ENCODE results near the gene RASSF5. TPM values are rescaled to one million over a fixed set of nuclear protein-coding genes. Genes with fewer than 3 reads are reported as not detected.

Gene RASSF5
- total RNA-seq, 1 experiment from 2014 or later: 0.75 TPM

DNA sequence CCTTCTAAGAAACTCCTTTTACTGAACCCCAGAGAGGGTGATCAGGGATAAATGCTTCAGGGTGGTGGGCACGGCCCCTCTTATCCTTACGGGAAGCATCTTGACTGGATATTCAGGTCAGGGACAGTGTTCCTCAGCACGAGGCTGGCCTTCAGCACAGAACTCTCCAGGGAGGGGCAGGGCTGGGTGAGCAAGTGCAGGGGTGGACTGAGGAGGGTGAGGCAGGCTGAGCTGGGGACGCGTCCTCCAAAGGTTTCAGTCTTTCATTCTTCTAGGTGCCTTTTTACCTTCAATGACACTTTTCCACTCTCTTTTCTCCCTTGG is 52.3 kb downstream of the RASSF5 start:
- Histone ChIP-seq H3K36me3 (ENCODE audit: insufficient read depth, low read length, poor library complexity, severe bottlenecking) (no peaks in the 10 kb centered on the region), H3K27me3 (replicated peaks; ENCODE audit: insufficient read depth, low read depth, low read length, poor library complexity) (no peaks in the 10 kb centered on the region), H3K9me3 (ENCODE audit: low read depth, low read length, poor library complexity, severe bottlenecking) (no peaks in the 10 kb centered on the region), H3K27ac (ENCODE audit: low read depth, low read length, poor library complexity, severe bottlenecking) (no peak overlapping the region), H3K4me1 (ENCODE audit: insufficient read depth, low read length, poor library complexity, severe bottlenecking) (peaks cover 3% of the 10 kb centered on the region), H3K4me3 (ENCODE audit: low read depth, low read length, poor library complexity, severe bottlenecking) (no peak overlapping the region)
- TF ChIP-seq, protein P1, sequence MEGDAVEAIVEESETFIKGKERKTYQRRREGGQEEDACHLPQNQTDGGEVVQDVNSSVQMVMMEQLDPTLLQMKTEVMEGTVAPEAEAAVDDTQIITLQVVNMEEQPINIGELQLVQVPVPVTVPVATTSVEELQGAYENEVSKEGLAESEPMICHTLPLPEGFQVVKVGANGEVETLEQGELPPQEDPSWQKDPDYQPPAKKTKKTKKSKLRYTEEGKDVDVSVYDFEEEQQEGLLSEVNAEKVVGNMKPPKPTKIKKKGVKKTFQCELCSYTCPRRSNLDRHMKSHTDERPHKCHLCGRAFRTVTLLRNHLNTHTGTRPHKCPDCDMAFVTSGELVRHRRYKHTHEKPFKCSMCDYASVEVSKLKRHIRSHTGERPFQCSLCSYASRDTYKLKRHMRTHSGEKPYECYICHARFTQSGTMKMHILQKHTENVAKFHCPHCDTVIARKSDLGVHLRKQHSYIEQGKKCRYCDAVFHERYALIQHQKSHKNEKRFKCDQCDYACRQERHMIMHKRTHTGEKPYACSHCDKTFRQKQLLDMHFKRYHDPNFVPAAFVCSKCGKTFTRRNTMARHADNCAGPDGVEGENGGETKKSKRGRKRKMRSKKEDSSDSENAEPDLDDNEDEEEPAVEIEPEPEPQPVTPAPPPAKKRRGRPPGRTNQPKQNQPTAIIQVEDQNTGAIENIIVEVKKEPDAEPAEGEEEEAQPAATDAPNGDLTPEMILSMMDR (conservative IDR thresholded peaks at IDR 0.05; ENCODE audit: low read depth, low read length): no peak
- TF ChIP-seq EZH2 (IDR thresholded peaks at IDR 0.05; ENCODE audit: borderline replicate concordance, low read depth, low read length, poor library complexity, severe bottlenecking): no peak
- ChIA-PET CTCF (no interaction called here), POLR2A (ENCODE audit: low non-redundant PET) (no interaction called here)
- DNase-seq (ENCODE audit: low spot score): no peak
- BruUV-seq (replicated peaks): no TSS peak
- intact Hi-C loops (cut with micrococcal nuclease; ENCODE audit: unreplicated experiment): no loop called here

DNA sequence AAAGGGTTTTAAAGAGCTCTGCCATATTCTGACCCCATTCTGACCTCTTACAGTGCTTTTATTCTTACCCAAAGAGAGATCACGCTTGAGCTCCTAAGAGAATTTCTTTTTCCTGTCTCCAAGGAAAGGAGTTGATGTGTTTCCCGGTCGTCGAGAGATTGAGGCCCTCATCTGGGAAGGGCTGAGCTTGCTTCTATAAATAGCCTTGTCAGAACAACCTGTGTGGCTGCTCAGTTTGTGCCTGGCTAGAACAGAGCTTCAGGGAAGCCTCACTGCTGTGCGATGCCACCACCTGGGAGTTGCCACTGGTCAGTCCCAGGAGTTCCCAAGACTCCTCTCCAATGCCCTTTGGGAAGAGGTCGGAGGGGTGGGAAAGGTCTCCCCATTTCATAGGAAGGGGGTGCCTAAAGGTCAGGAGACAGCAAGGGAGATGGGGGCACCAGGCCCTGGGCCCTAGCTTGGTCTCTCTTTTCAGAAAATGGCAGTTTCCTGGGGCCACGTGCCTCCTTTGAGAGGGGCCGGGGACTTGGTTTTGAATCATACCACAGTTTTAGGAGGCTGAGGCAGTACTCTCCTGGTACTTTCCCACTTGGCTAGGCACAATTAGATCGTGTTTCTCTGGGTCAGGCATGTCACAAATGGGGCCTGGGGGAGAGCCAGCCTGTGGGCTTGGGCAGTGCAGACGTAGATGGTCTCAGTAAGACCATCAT is 52.8 kb downstream of the RASSF5 start:
- no TSS peak for BruUV-seq (replicated peaks)
- Histone ChIP-seq H3K9me3 (ENCODE audit: low read depth, low read length, poor library complexity, severe bottlenecking) (no peaks in the 10 kb centered on the region), H3K4me3 (ENCODE audit: low read depth, low read length, poor library complexity, severe bottlenecking) (no peak overlapping the region), H3K4me1 (ENCODE audit: insufficient read depth, low read length, poor library complexity, severe bottlenecking) (peaks cover 3% of the 10 kb centered on the region), H3K27me3 (replicated peaks; ENCODE audit: insufficient read depth, low read depth, low read length, poor library complexity) (no peaks in the 10 kb centered on the region), H3K27ac (ENCODE audit: low read depth, low read length, poor library complexity, severe bottlenecking) (no peak overlapping the region), H3K36me3 (ENCODE audit: insufficient read depth, low read length, poor library complexity, severe bottlenecking) (no peaks in the 10 kb centered on the region)
- no peak for DNase-seq (ENCODE audit: low spot score)
- TF ChIP-seq EZH2 (IDR thresholded peaks at IDR 0.05; ENCODE audit: borderline replicate concordance, low read depth, low read length, poor library complexity, severe bottlenecking): no peak
- TF ChIP-seq, protein P1 (conservative IDR thresholded peaks at IDR 0.05; ENCODE audit: low read depth, low read length): no peak
- intact Hi-C loops (cut with micrococcal nuclease; ENCODE audit: unreplicated experiment): no loop called here
- CTCF ChIA-PET: no interaction called here
- POLR2A ChIA-PET (ENCODE audit: low non-redundant PET): no interaction called here

DNA sequence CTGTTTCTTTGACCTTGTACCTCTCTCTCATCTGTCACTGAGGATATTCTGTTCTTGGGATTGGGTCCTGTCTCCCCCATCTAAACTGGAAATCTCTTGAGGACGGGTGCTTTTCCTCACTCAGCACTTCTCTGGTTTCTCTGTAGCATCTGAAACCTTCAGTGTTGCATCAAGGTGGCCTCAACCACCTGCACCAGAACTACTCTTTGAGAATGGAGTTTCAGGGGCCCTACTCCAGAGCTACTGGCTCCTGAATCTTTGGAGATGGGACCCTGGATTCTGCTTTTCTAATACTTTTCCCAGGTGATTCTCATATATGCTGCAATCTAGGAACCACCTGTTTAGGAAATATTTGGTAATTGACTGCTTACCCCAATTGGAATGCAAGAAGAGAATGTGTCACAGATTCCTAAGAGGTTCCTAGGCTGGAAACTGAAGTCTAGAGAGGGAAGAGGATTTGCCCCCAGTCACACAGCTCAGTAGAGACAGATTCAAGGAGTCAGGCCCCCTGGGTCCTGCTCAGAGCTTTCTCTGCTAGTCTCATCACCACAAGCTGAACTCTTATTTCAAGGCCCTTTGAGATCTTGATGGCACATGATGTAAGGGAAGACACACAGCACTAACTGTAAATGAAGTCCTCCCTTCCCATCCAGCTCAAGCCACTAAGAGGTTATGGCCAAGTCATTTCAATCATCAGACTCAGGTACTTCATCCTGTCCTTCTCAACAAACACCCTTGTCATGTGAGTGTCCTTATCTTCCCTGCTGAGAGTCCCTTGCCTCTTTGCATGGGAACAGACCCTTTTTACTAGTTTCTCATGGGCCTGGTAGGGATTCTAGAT is 56.3 kb downstream of the RASSF5 start:
- no TSS peak for BruUV-seq (replicated peaks)
- TF ChIP-seq, protein P1 (conservative IDR thresholded peaks at IDR 0.05; ENCODE audit: low read depth, low read length): no peak
- TF ChIP-seq EZH2 (IDR thresholded peaks at IDR 0.05; ENCODE audit: borderline replicate concordance, low read depth, low read length, poor library complexity, severe bottlenecking): no peak
- DNase-seq (ENCODE audit: low spot score): no peak
- Histone ChIP-seq H3K9me3 (ENCODE audit: low read depth, low read length, poor library complexity, severe bottlenecking) (no peaks in the 10 kb centered on the region), H3K4me3 (ENCODE audit: low read depth, low read length, poor library complexity, severe bottlenecking) (no peak overlapping the region), H3K36me3 (ENCODE audit: insufficient read depth, low read length, poor library complexity, severe bottlenecking) (no peaks in the 10 kb centered on the region), H3K27me3 (replicated peaks; ENCODE audit: insufficient read depth, low read depth, low read length, poor library complexity) (no peaks in the 10 kb centered on the region), H3K4me1 (ENCODE audit: insufficient read depth, low read length, poor library complexity, severe bottlenecking) (no peaks in the 10 kb centered on the region), H3K27ac (ENCODE audit: low read depth, low read length, poor library complexity, severe bottlenecking) (no peak overlapping the region)
- CTCF ChIA-PET: interaction anchor here (0.6 kb wide), 1 partner anchor 18 kb away, joined by 3 read pairs; no protein-coding TSS in a partner anchor
- intact Hi-C loops (cut with micrococcal nuclease; ENCODE audit: unreplicated experiment): no loop called here
- POLR2A ChIA-PET (ENCODE audit: low non-redundant PET): no interaction called here

All from A673 (cell line).